Left ventricle myocardium inferior (tissue), 1 donor: ENCODE measurements around the gene TMIGD2. TPM values are rescaled to one million over a fixed set of nuclear protein-coding genes. Genes with fewer than 3 reads are reported as not detected.

Experiments
- DNase-seq: peaks from one replicate; pipeline ENCODE4 v3.0.0-alpha.2; 2020
- H3K27ac ChIP-seq: fragments of 200-600 bp; replicated peaks from 2 replicates; pipeline ENCODE4 v1.8.0; 2021
- H3K27me3 ChIP-seq: fragments of 200-600 bp; 2 replicates; pipeline ENCODE4 v1.8.0; 2021; ENCODE audit warnings: low read depth
- H3K36me3 ChIP-seq: fragments of 200-600 bp; 2 replicates; pipeline ENCODE4 v1.8.0; 2021
- H3K4me1 ChIP-seq: fragments of 200-600 bp; 2 replicates; pipeline ENCODE4 v1.8.0; 2021
- H3K4me3 ChIP-seq: fragments of 200-600 bp; 2 replicates; pipeline ENCODE4 v1.8.0; 2021; ENCODE audit warnings: mild to moderate bottlenecking, moderate library complexity
- H3K9me3 ChIP-seq: fragments of 200-600 bp; replicated peaks from 2 replicates; pipeline ENCODE4 v1.8.0; 2021
- intact Hi-C: fragments of 100-400 bp; cut with micrococcal nuclease; formaldehyde crosslinking; loops from one replicate; pipeline ENCODE4 v1.11.0; 2022
- total RNA-seq: library from RNA; stranded (reverse); fragmentation: NEBNext Ultra II Directional; extraction: Animal tissue kit (Norgen Biotek cat#: 25700); gene quantifications from one replicate; pipeline ENCODE4 v1.2.1, GENCODE V29; 2021
- TF ChIP-seq, protein P1 (sequence below): fragments of 200-600 bp; IDR thresholded peaks from 2 replicates; pipeline ENCODE4 v1.8.0; 2021; ENCODE audit warnings: antibody characterized with exemption, mild to moderate bottlenecking, borderline replicate concordance
- donor health status: DM: no; HTN: yes; CAD: no; lungs with severe emphysema.

The TMIGD2 gene
- total RNA-seq, 1 donor from 2014 or later: not detected

- Histone ChIP-seq H3K36me3 (no peaks in the 10 kb centered on the region), H3K27ac (no peak overlapping the region), H3K27me3 (peaks cover 74% of the 10 kb centered on the region), H3K4me3 (no peak overlapping the region), H3K9me3 (no peaks in the 10 kb centered on the region), H3K4me1 (no peaks in the 10 kb centered on the region)
- TF ChIP-seq, protein P1, sequence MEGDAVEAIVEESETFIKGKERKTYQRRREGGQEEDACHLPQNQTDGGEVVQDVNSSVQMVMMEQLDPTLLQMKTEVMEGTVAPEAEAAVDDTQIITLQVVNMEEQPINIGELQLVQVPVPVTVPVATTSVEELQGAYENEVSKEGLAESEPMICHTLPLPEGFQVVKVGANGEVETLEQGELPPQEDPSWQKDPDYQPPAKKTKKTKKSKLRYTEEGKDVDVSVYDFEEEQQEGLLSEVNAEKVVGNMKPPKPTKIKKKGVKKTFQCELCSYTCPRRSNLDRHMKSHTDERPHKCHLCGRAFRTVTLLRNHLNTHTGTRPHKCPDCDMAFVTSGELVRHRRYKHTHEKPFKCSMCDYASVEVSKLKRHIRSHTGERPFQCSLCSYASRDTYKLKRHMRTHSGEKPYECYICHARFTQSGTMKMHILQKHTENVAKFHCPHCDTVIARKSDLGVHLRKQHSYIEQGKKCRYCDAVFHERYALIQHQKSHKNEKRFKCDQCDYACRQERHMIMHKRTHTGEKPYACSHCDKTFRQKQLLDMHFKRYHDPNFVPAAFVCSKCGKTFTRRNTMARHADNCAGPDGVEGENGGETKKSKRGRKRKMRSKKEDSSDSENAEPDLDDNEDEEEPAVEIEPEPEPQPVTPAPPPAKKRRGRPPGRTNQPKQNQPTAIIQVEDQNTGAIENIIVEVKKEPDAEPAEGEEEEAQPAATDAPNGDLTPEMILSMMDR: no peak
- intact Hi-C loops: no loop called here
- DNase-seq: no peak
Observed at GRCh38 chr19:4298810-4299550, 3.2 kb downstream of the TMIGD2 start.

- H3K27me3 ChIP-seq: peaks cover 73% of the 10 kb centered on the region
- intact Hi-C loops: no loop called here
- no peak for DNase-seq
- TF ChIP-seq, protein P1: no peak
- H3K4me1 ChIP-seq: no peaks in the 10 kb centered on the region
- H3K9me3 ChIP-seq: no peaks in the 10 kb centered on the region
- H3K4me3 ChIP-seq: no peak overlapping the region
- H3K36me3 ChIP-seq: no peaks in the 10 kb centered on the region
- no peak overlapping the region for H3K27ac ChIP-seq
Observed at GRCh38 chr19:4297901-4298809, 4.0 kb downstream of the TMIGD2 start.

DNA sequence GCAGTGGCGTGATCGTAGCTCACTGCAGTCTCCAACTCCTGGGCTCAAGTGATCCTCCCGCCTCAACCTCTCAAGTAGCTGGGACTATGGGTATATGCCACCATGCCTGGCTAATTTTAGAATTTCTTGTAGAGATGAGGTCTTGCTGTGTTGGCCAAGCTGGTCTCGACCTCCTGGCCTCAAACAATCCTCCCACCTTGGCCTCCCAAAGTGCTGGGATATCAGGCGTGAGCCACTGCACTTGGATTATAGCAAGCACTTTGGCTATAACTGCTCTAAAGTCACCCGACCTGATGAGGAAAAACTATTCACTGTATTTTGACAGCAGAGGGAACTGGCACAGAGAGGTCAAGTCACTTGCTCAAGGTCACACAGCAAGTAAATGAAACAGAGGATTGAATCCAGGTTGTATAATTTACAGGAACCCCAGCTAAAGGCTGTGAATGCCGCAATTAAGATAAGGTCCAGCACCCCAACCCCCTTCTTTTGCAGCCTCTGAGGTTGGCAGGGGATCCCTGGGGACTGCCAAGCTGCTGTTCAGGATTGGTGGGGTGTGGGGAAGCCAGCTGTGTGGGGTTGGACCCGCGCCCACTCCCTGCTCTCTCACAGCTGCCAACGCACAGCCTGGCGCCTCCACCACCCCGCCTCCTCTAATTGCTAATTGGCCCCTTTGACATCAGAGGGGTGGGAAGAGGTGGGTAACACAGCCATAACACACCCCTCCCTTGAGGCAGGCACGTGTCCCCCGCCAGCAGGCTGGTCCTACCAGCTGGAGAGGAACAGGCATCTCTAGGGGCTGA lies 6.0 kb downstream of the TMIGD2 start:
- Histone ChIP-seq H3K9me3 (no peaks in the 10 kb centered on the region), H3K27me3 (peaks cover 71% of the 10 kb centered on the region), H3K4me3 (no peak overlapping the region), H3K4me1 (no peaks in the 10 kb centered on the region), H3K27ac (no peak overlapping the region), H3K36me3 (no peaks in the 10 kb centered on the region)
- DNase-seq: no peak
- TF ChIP-seq, protein P1: no peak
- intact Hi-C loops: no loop called here

DNA sequence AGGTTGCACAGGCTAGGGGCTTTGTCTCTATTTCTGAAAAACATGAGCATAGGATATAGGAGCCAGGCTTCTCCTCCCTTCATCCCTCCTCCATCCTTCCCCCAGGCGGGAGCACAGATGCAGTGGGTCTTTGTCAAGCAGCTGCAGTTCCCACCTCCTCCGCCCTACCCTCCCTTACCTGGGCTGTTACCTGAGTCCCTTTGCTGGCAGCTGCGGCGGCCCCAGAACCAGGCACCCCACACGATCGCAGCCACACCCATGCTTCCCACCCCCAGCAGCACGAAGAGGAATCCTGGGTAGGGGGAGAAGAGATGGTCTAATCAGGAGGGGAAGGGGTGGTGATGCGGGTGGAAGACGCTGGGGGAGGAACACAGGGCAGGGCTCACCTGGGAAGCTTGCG lies 7.8 kb downstream of the TMIGD2 start:
- Histone ChIP-seq H3K4me1 (no peaks in the 10 kb centered on the region), H3K27ac (no peak overlapping the region), H3K36me3 (no peaks in the 10 kb centered on the region), H3K27me3 (peaks cover 76% of the 10 kb centered on the region), H3K9me3 (no peaks in the 10 kb centered on the region), H3K4me3 (no peak overlapping the region)
- intact Hi-C loops: no loop called here
- TF ChIP-seq, protein P1: no peak
- no peak for DNase-seq

DNA sequence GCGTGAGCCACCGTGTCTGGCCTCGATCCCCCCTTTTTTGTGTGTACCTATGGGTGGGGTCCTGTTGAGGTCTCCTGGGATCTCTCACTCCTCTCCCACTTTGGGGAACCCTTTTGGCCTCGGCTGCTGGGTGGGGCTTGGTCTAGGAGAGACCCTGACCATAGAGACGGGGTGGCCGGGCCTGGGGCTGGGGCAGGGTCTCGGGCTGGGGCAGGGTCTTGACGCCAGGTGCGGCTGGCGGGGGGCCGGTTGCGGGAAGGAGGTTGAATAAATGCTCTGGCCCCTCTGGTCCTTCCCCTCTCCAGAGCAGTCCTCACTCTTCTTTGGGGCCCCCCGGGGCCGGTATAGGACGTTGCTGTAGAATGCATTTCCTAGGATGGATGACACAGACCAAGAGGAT lies 9.7 kb downstream of the TMIGD2 start:
- H3K4me1 ChIP-seq: no peaks in the 10 kb centered on the region
- no peak overlapping the region for H3K27ac ChIP-seq
- H3K4me3 ChIP-seq: no peak overlapping the region
- no peaks in the 10 kb centered on the region for H3K36me3 ChIP-seq
- DNase-seq: no peak
- H3K9me3 ChIP-seq: no peaks in the 10 kb centered on the region
- H3K27me3 ChIP-seq: peaks cover 74% of the 10 kb centered on the region
- intact Hi-C loops: no loop called here
- TF ChIP-seq, protein P1: no peak
